Parathyroid adenoma (tissue), 2 donors: Measurements from ENCODE around the gene CHST1.

ENCODE experiments used
- H2AFZ ChIP-seq: fragments of 300-600 bp; sonication (generic); one replicate; pipeline ENCODE4 v1.7.0; 2017; ENCODE audit warnings: antibody characterized with exemption, mild to moderate bottlenecking
- H3K27ac ChIP-seq: fragments of 300-600 bp; sonication (generic); one replicate; pipeline ENCODE4 v1.7.0; 2017
- H3K27me3 ChIP-seq: fragments of 300-600 bp; sonication (generic); one replicate; pipeline ENCODE4 v1.7.0; 2017; ENCODE audit warnings: low read length; ENCODE audit not compliant: control insufficient read depth, insufficient read depth
- H3K36me3 ChIP-seq: fragments of 300-600 bp; sonication (generic); one replicate; pipeline ENCODE4 v1.7.0; 2017; ENCODE audit warnings: low read length; ENCODE audit not compliant: control insufficient read depth, insufficient read depth
- H3K4me1 ChIP-seq: fragments of 300-600 bp; sonication (generic); one replicate; pipeline ENCODE4 v1.7.0; 2017; ENCODE audit warnings: control low read depth
- H3K4me2 ChIP-seq: fragments of 300-600 bp; sonication (generic); one replicate; pipeline ENCODE4 v1.7.0; 2017; ENCODE audit warnings: low read length
- H3K4me3 ChIP-seq: fragments of 300-600 bp; sonication (generic); one replicate; pipeline ENCODE4 v1.7.0; 2017; ENCODE audit warnings: low read depth, low read length
- H3K79me2 ChIP-seq: fragments of 300-600 bp; sonication (generic); one replicate; pipeline ENCODE4 v1.7.0; 2017; ENCODE audit warnings: control low read depth
- H3K9ac ChIP-seq: fragments of 300-600 bp; sonication (generic); one replicate; pipeline ENCODE4 v1.7.0; 2017; ENCODE audit warnings: mild to moderate bottlenecking
- H3K9me3 ChIP-seq: fragments of 300-600 bp; sonication (generic); one replicate; pipeline ENCODE4 v1.7.0; 2017; ENCODE audit warnings: low read length; ENCODE audit not compliant: control insufficient read depth
- TF ChIP-seq, protein P1 (sequence below): fragments of 300-600 bp; sonication (generic); IDR thresholded peaks from one replicate; pipeline ENCODE4 v1.7.0; 2017; ENCODE audit warnings: antibody characterized with exemption, mild to moderate bottlenecking
- donor health status: primary hyperparathyroidism.

The CHST1 gene

GRCh38 chr11:45671246-45672171 lies 6.1 kb upstream of the CHST1 start:
- no peaks in the 10 kb centered on the region for H3K27me3 ChIP-seq
- H3K4me3 ChIP-seq, result no peak overlapping the region
- TF ChIP-seq, protein P1, sequence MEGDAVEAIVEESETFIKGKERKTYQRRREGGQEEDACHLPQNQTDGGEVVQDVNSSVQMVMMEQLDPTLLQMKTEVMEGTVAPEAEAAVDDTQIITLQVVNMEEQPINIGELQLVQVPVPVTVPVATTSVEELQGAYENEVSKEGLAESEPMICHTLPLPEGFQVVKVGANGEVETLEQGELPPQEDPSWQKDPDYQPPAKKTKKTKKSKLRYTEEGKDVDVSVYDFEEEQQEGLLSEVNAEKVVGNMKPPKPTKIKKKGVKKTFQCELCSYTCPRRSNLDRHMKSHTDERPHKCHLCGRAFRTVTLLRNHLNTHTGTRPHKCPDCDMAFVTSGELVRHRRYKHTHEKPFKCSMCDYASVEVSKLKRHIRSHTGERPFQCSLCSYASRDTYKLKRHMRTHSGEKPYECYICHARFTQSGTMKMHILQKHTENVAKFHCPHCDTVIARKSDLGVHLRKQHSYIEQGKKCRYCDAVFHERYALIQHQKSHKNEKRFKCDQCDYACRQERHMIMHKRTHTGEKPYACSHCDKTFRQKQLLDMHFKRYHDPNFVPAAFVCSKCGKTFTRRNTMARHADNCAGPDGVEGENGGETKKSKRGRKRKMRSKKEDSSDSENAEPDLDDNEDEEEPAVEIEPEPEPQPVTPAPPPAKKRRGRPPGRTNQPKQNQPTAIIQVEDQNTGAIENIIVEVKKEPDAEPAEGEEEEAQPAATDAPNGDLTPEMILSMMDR, result no peak
- H3K9me3 ChIP-seq, result no peaks in the 10 kb centered on the region
- no peaks in the 10 kb centered on the region for H3K4me1 ChIP-seq
- H3K9ac ChIP-seq, result no peak overlapping the region
- no peak overlapping the region for H3K4me2 ChIP-seq
- H3K79me2 ChIP-seq, result no peaks in the 10 kb centered on the region
- H2AFZ ChIP-seq, result no peak overlapping the region
- no peaks in the 10 kb centered on the region for H3K36me3 ChIP-seq
- no peak overlapping the region for H3K27ac ChIP-seq

- TF ChIP-seq, protein P1, result no peak
- Histone ChIP-seq H3K9ac (no peak overlapping the region), H3K27me3 (no peaks in the 10 kb centered on the region), H3K9me3 (no peaks in the 10 kb centered on the region), H3K36me3 (no peaks in the 10 kb centered on the region), H3K4me3 (no peak overlapping the region), H3K79me2 (no peaks in the 10 kb centered on the region), H3K27ac (no peak overlapping the region), H3K4me1 (no peaks in the 10 kb centered on the region), H2AFZ (no peak overlapping the region), H3K4me2 (no peak overlapping the region)
Measured at GRCh38 chr11:45670386-45671135, 5.1 kb upstream of the CHST1 start.

DNA sequence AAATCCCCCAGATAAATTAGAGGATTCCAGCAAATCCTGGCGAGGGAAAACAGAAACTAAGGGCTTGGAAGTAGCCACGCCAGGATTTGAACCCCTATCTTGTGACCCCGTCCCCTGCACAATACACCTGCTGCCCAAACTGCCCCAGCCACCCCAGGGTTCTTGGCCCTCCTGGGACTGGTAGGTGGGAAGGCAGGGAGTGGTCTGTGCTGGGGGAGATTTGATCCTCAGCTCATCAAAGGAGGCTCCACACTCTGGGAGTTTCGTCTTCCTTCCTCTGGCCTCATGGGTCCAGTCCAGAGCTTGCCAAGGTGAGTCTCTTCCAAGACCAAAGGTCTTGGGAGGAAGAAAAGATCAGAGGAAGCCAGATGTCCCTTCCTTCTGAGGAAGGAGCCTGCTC lies 4.5 kb upstream of the CHST1 start:
- Histone ChIP-seq H3K79me2 (no peaks in the 10 kb centered on the region), H3K27me3 (no peaks in the 10 kb centered on the region), H3K9me3 (no peaks in the 10 kb centered on the region), H3K4me2 (no peak overlapping the region), H3K4me3 (no peak overlapping the region), H3K36me3 (no peaks in the 10 kb centered on the region), H3K27ac (no peak overlapping the region), H3K4me1 (no peaks in the 10 kb centered on the region), H3K9ac (no peak overlapping the region), H2AFZ (no peak overlapping the region)
- TF ChIP-seq, protein P1, result no peak

GRCh38 chr11:45669146-45669545 lies 3.7 kb upstream of the CHST1 start:
- Histone ChIP-seq H3K9ac (no peak overlapping the region), H3K4me2 (no peak overlapping the region), H3K4me1 (no peaks in the 10 kb centered on the region), H3K79me2 (no peaks in the 10 kb centered on the region), H3K27me3 (no peaks in the 10 kb centered on the region), H3K27ac (no peak overlapping the region), H3K4me3 (no peak overlapping the region), H3K9me3 (no peaks in the 10 kb centered on the region), H2AFZ (no peak overlapping the region), H3K36me3 (no peaks in the 10 kb centered on the region)
- TF ChIP-seq, protein P1, result no peak
